HS-27A (cell line): ENCODE results near the gene LGALS4.
"Not testable (repeated sequence)": the region's sequence is repeated elsewhere in the genome, so short reads cannot be mapped to it uniquely, and the experiment has no call there.

ENCODE experiments used
- DNase-seq: peaks from one replicate; pipeline ENCODE4 v3.0.0-alpha.2; 2012; ENCODE audit warnings: low read depth, missing footprints

The LGALS4 gene

GRCh38 chr19:38821230-38821825, 8.6 kb upstream of the LGALS4 start:
- DNase-seq: not testable (repeated sequence)

DNA sequence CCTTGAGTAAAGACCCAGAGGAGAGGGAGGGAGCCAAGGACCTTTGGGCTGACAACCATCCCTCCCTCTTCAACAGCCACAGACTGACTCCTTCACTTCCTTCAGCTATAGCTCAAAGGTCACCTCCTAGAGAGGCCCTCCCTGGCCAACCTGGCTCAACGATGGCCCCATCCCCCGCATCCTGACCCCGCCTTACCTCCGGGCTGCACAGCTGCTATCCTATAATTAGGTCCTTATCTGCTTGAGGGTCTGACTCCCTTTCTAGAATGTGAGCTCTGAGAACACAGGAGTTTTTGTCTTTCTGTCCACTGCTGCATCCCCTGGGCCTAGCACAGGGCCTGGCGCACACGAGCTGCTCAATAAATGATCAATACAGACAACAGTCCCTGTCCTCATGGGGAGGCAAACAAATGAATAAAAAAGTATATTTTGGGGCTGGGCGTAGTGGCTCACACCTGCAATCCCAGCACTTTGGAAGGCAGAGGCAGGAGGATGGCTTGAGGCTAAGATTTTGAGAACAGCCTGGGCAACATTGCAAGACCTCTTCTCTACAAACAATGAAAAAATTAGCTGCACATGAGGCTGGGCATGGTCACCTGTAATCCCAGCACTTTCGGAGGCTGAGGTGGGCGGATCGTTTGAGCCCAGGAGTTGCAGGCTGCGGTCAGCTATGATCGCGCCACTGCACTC, 6.6 kb upstream of the LGALS4 start:
- DNase-seq: no peak

- DNase-seq: no peak
Measured at GRCh38 chr19:38817081-38817480, 4.3 kb upstream of the LGALS4 start.

DNA sequence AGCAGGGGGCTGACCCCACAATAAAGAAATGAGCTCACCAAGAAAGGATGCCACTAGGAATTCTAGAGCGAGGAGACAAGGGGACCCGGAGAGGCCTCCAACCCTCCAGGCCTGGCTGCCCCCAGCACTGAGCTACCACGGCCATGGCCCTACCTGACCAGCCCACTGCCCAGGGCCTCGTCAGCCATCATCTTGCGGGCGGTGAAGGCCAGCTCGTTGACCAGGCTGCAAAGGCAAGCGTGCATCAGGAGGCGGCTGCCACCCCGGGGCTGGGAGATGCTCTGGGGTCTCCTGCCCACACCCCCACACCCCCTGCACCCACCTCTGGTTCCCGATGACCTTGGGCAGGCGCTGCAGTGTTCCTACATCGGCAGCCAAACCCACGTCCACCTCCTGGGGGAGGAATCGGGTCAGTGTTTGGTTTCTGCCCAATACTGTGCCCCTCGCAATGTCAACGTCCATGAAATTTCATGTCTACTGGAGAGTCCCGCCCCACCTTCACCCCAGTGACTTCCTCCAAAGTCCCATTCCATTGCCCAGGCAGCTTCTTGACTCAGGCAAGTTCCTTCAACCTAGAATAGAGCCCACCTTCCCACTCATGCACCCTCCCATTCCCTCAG, 3.5 kb upstream of the LGALS4 start:
- DNase-seq: no peak

DNA sequence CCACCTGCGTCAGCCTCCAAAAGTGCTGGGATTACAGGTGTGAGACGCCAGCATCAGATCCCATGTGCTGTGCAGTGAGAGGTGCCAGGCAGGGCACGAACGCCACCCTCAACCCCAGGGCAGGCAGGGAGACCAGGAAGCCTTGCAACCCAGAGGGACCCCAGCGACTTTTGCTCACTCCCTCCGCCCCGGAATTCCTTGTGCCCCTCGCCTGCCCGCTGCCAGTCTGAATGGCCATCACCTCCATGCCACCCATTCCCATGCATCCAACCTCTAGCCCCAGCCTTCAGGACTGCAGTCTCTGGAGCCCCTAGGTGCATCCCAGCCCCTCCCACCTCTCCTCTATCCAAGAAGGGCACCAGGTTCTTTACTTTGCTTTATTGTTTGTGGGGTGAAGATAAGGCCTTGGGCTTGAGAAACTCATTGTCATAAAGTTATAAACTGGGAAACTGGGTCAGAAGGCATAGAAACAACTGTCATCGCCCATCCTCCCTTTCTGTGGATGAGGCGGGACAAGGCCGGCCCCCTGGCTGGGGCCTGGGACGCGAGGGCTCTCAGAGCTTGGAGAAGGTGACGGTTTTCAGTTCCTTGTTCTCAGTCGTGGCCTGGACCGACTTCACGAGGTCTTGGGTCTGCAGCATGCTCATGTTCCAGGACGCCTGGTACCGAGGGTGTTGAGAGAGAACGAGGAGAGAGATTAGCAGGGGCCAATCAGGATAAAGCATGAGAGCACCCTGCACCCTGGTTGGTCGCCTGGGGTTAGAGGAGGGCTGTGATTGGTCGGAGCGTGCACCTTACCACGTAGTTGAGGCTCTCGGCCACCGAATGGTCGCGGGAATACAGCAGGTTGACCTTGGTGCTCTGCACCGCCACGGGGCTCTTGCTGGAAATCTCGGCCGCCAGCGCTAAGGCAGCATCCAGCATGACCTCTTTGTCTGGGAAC, 2.6 kb upstream of the LGALS4 start:
- no peak for DNase-seq

DNA sequence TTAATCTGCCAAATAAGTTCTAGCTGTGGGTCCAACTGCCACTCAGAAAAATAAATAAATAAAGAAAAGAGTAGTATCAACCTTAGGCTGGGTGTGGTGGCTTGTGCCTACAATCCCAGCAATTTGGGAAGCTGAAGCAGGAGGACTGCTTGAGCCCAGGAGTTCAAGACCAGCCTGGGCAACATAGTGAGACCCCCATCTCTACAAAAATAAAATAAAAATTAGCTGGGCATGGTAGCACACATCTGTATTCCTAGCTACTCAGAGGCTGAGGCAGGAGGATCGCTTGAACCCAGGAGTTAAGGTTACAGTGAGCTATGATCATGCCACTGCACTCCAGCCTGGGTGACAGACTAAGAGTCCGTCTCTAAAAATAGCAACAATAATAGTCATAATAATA, 1.2 kb upstream of the LGALS4 start:
- not testable (repeated sequence) for DNase-seq

DNA sequence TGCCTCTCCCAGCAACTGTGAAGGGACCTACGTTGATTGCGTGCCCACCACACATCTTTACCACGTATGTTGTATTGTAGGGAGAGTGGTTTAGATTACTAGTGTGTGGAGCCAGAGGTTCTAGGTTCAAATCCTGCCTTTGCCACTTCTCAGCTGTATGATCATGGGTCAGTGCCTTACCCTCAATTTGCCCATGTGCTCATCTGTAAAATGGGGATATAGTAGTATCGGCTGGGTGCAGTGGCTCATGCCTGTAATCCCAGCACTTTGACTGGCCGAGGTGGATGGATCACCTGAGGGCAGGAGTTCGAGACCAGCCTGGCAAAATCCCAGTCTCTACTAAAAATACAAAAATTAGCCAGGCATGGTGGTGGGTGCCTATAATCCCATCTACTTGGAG, 578 bp upstream of the LGALS4 start:
- DNase-seq: no peak

DNA sequence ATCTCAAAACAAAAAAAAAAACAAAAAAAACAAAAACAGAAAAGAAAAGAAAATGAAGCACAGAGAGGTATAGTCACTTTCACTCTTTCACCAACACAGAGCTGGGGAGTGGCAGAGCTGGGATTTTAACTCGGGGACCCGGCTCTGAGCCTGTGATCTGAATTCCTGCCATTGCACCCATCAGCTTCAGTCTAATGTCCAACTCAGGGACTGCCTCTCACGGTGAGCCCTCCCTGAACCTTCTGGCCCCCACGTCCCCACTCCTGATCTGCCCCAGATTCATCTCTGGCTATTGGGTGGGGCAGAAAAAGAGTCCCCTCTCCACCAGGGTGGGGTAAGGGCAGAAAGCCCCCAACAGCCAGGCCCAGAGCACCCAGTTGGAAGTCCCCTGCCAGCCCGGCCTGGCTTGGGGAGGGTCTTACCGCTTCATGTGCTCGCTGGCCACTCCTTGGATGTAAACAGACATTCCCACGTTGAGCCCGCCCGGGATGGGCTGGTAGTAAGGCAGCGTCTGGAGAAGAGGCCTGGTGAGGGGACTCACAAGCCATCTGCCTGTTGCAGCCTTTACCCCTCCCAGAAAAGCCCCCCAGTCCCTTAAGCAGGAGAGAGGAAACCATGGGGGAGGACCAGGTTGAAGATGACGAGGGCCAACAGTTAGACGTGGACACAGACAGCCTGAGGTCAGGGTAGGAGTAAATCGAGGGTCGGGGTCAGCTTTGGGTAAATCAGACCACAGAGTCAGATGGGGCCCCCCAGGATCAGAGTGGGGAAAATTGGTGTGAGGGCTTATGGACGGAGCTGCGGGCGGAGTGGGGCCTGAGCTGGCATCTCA, 520 bp downstream of the LGALS4 start:
- no peak for DNase-seq

- no peak for DNase-seq
Measured at GRCh38 chr19:38809592-38810252, 3.0 kb downstream of the LGALS4 start.

DNA sequence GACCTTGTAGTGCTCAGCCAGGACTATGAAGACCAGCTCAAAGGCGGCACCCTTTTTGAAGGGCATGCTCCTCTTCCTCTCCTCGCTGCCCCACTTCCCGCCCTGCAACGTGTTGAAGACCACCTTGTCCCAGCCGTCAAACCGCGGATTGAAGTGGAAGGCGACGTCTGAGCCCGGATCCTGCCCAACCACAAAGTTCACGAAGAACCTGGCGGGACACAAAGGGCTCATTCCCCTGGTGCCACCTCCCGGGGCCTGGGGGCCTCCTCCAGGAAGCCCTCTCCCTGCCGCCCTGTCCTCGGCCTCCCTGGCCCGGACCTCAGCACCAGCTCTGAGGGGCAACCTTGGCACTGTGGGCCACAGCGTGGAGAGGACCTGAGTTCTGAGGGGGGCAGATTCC, 4.0 kb downstream of the LGALS4 start:
- no peak for DNase-seq

GRCh38 chr19:38807374-38808098, 5.2 kb downstream of the LGALS4 start:
- not testable (repeated sequence) for DNase-seq

- no peak for DNase-seq
Measured at GRCh38 chr19:38806371-38806770, 6.4 kb downstream of the LGALS4 start.

DNA sequence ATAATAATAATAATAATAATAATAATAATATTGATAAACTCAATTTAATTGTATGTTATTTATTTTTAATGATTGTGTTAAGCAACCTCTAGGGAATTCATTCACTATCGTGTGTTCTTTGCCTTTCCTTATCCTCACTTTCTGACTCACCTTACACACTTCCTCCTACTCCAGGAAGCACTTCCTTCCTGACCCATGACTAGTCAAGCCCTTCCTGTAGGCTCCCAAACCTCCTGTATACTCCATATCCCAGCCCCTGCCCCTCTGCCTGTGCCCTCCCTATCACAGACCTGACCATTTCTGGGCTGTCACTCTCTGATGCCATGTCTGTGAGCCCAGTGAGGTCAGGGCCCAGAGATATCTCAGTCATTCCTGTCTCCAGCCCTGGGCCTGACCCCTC, 7.6 kb downstream of the LGALS4 start:
- no peak for DNase-seq

- DNase-seq: no peak
Measured at GRCh38 chr19:38803543-38803942, 9.2 kb downstream of the LGALS4 start.

GRCh38 chr19:38801359-38802095, 11.2 kb downstream of the LGALS4 start:
- no peak for DNase-seq

GRCh38 chr19:38800577-38801347, 12.0 kb downstream of the LGALS4 start:
- DNase-seq: no peak

GRCh38 chr19:38799104-38799503, 13.6 kb downstream of the LGALS4 start:
- no peak for DNase-seq

DNA sequence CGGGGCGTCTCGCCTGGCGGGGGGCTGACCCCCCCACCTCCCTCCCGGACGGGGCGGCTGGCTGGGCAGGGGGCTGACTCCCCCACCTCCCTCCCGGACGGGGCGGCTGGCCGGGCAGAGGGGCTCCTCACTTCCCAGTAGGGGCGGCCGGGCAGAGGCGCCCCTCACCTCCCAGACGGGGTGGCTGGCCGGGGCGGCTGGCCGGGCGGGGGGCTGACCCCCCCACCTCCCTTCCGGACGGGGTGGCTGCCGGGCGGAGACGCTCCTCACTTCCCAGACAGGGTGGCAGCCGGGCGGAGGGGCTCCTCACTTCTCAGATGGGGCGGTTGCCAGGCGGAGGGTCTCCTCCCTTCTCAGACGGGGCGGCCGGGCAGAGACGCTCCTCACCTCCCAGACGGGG, 15.0 kb downstream of the LGALS4 start:
- not testable (repeated sequence) for DNase-seq

- no peak for DNase-seq
Measured at GRCh38 chr19:38796154-38796553, 16.6 kb downstream of the LGALS4 start.
